Right ventricle myocardium inferior (tissue), 1 donor: ENCODE measurements around the gene KRT86. TPM values are rescaled to one million over a fixed set of nuclear protein-coding genes. Genes with fewer than 3 reads are reported as not detected.
"Not testable (repeated sequence)": the region's sequence is repeated elsewhere in the genome, so short reads cannot be mapped to it uniquely, and the experiment has no call there.

ENCODE experiments used
- ATAC-seq: fragments of 200-7000 bp; cut with Tn5 transposase; one replicate; pipeline ENCODE4 v1.9.1; 2020; ENCODE audit warnings: mild to moderate bottlenecking, moderate library complexity
- DNase-seq: peaks from one replicate; pipeline ENCODE4 v3.0.0; 2021; ENCODE audit errors: missing footprints
- intact Hi-C: fragments of 100-400 bp; cut with DNase I; formaldehyde crosslinking; loops from one replicate; pipeline ENCODE4 v1.11.0; 2022
- total RNA-seq: library from RNA; stranded (reverse); fragmentation: NEBNext Ultra II Directional; extraction: Animal tissue kit (Norgen Biotek cat#: 25700); gene quantifications from one replicate; pipeline ENCODE4 v1.2.1, GENCODE V29; 2021
- donor health status: DM: no; HTN: yes; CAD: no; lungs with severe emphysema.

KRT86 gene
- total RNA-seq, 1 donor from 2014 or later, result not detected

DNA sequence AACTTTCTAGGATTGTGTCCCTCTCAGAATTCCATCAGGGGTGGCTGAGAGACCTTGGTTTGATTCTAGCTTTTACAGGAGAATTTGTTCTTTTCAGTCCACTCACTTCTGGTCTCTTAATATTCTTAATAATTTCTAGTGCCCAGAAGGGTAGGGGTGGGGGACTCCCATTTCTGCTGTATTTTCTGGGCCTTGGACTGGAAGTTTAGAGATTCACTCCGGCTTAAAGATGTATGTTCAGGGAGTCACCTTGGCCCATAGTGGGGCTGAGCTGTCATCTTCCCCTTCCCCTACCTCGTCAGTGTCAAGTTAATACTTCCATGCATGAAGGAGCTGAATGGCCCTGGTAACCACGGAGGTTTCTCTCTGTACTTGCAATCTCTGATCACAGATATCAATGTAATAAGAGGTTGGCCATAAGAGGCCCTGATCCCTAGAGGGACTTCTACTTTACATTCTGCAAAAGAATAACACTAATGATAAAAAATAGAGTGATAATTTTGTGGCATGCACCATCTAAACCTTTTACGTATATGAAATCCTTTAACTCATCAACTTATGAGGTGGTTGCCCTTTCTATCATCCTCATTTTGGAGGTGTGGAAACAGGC, 10.2 kb downstream of the KRT86 start:
- intact Hi-C loops, result no loop called here
- peak; percentile 17 for DNase-seq
- ATAC-seq, result no peak

DNA sequence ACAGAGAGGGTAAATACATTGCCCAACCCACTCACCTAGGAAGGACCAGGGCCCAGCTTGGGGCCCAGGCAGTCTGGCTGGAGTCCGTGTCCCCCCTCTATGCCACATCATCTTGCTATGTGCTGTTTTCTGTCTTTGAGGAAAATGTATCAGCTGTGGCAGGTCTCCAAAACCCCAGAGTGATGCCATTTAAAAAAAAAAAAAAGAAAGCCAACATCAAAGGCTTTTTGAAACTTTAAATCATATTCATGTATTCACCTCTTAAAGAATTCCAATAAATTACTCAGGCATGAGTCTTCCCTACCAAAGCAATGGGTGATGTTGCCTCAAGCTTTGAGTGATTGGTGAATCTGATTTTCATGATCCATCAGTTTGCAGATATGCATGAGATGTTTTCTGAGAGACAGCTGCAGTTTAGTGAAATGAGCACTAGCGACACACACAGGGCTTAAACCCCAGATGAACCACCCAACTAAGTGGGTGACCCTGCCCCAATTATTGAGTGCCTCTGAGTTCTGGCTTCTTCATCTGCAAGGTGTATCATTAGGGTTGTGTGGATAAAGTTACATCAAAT, 10.8 kb downstream of the KRT86 start:
- intact Hi-C loops, result no loop called here
- no peak for DNase-seq
- ATAC-seq, result no peak

DNA sequence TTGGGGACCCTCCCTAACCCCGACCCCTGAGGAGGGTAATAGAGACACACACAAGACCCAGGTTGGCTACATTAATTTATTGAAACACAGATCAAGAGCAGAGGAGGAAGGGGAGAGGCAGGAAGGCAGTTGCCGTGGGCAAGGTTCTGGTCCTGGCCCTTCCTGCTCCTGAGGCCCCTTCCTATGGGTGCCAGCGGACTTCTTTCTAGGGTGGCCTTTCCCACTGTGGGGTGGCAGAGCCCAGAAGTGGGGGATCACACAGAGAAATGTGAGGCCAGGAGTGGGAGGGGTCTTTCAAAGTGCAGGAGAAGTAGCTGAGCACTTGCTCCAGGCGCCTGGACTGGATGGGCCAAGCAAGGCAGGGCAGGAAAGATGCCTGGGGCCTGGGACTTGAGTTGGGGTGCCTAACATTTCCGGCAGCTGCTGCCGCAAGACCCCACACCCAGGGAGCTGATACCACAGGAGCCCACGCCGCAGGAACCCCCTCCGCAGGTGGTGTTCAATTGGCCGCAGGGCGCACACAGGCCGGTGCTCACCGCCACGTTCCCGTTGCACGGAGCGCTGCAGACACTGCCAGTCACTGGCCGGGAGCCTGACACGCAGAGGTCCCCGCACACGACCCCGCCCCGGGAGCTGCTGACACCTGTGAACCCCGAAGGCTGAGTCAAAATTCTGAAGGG, 11.5 kb downstream of the KRT86 start:
- ATAC-seq, result no peak
- intact Hi-C loops, result no loop called here
- DNase-seq, result peak; percentile 64

DNA sequence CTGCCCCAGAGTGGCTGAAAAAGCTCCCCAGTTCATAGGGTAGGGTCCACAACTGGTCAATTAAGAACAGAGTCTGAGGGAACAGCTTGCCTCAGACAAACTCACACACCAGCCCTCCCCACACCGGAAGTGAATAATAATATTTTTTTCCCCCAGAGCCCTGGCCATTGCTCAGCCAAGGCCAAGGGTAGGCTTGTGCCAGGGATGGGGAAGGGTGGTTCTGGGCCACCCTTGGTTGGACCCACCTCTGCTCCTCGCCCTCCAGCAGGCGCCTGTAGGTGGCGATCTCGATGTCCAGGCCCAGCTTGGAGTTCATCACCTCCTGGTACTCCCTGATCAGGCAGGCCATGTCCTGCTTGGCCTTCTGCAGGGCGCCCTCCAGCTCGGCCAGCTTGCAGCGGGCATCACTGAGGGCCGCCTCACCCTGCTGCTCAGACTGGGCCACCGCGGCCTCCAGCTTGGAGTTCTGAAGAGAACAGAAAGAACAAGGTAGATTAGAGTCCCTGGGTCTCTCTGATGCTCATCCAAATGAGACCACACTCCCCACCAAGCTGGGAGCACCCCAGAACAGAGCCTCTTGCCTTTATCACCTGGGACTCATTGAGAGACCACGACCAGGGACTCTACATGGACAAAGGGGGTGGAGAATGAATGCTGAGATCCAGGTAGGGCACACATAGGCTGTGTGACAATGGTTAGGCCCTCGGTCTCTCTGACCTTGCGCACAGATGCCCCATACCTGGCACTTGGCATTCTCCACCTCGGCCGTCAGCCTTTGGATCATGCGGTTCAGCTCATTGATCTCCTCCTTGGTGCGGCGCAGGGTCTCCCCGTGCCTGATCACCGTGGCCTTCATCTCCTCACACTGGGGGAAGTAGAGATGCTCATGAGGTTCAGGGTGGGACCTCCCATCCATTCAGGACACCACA, 12.7 kb downstream of the KRT86 start:
- ATAC-seq, intact Hi-C loops: not testable (repeated sequence)
- peak; percentile 50 for DNase-seq

DNA sequence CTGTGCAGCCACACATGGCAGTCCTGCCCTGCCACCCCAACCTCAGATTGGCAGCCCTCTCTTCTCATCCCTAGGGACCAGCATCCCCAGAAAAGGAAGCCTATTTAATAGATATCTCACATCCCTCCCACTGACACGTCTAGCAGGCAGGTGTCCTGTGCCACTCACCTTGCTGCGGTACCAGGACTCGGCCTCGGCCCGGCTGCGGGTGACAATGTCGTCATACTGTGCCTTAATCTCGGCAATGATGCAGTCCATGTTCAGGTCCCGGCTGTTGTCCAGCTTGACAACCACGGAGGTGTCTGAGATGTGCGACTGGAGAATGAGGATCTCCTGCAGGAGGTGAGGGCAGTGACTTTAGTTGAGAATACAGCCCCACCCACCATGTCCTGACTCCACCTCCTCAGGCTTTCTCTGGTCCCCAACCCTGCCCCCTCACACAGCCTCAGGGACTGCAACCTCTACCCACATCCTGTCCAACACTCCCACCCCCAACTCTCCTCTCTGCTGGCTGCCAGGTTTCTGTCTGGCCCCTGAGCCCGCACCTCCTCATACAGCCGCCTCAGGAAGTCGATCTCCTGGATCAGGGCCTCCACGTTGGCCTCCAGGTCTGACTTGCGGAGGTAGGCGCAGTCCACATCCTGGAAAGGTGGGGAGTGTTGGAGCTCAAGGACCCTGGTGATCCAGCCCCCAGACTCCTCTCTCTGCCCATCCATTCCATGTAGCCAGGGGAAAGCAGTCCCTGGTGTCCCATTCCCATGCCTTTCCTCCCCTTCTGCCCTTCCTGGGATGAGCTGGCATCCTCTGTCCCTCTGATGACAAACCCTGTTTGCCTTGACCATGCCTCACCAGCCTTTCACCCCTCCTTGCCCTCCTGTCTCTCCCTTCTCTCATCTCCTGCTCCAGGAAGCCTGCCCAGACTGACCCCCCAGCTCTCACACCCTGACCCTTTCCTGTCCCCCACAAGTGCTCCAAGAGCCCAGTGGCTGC, 13.7 kb downstream of the KRT86 start:
- intact Hi-C loops, DNase-seq, ATAC-seq: not testable (repeated sequence)

DNA sequence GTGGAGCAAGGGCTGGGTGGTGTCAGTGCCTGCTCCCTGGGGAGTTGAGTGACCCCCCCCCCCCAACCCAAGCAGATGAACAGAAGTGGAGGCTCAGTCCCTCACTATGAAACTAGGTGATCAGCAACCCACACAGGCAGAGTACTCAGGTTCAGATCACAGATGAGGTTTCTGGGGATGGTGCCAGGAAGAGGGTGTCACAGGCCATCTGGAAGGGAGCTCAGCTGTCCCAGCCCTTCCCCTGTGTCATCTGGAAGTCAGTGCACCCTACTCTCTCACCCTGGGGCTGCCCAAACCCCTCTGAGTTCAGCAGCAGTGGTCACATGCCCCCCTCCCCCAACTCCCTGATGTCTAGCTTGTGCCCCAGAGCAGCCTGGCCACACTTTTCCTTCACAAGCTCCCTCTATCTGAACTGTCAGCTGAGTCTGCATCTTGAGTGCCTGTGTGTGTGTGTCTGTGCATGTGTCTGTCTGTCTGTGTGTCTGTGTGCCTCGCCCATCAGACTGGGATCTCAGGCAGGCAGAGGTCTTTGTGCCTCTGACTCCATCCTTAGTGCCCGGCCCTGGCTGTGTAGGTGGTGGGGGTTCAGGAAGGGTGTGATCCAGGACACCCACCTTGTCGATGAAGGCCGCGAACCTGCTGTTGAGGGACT, 16.2 kb downstream of the KRT86 start:
- ATAC-seq, intact Hi-C loops, DNase-seq: not testable (repeated sequence)

DNA sequence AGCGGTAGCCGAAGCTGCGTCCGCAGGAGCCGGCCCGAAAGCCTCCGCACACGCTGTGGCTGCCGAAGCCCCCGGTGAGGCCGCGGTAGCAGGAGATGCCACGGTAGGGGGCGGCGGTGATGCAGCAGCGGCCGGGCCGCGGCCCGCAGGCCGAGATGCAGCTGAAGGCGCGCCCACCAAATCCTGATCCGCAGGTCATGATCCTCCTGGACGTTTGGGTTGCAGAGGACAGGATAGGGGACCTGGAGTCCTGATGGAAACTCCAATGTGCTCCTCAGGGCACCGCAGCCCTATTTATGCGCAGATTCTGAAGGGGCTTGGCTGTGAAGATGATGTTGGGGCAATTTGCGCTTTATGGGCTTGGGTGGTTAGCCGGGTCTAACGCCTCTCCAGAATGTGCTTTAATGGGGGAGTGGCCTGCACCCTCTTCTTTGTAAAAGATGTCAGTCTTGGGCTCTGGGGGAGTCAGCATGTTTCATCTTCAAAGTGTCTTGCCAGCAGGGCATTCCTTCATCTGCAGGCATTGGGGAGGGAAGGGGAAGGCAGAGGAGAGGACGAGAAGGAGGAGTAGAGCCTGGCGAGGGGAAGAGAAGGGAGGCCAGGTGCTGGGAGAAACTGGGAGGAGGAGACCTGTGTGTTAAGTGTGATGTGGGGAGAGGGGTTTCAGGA, 17.0 kb downstream of the KRT86 start, which contains the start of gene KRT81:
TSS of gene KRT81 (minus strand) at position 268 of the 669 bp plus-strand sequence. CDS start at position 199, 69 bp downstream.
- DNase-seq, result peak; percentile 18
- no peak for ATAC-seq

DNA sequence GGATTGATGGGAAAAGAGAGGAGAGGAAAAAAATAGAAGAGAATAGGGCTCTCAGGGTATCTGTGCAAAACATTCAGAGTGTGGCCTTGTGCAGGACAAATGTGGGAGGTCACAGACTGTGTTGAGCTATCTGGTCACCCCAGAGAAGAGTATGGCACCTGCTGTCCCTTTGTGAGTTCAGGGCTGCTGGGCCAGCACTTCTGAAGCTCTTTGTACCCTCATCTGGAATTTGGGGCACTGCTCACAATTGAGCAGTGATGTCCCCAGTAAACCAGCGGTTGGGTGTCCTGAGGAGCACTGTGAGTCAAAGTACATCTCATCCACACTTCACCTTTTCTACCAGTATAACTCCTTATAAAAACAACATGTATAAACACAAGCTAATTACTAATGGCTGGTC, 19.5 kb downstream of the KRT86 start:
- intact Hi-C loops, result no loop called here
- no peak for ATAC-seq
- no peak for DNase-seq

More for the DNA sequence above, 17.0 kb downstream of the KRT86 start, which contains the start of gene KRT81:
- intact Hi-C loops, result no loop called here

DNA sequence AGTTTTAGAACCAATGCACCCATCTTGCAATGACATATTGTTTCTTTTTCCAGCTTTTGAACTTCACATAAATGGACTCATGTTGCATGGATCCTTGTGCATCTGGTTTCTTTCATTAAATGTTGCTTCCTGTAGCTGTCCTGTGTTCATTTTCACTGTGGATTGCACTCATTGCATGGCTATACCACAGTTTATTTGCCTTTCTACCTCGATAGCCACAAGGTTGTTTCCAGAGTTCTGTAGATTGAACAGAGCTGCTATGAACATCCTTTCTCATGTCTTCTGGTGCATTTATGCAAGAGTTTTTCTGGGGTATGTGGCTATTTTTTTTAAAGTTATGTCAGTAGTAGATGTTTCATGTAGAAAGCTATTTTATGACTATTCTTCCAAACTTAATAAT, 20.4 kb downstream of the KRT86 start:
- DNase-seq (no peak), ATAC-seq (no peak)
- intact Hi-C loops, result no loop called here

DNA sequence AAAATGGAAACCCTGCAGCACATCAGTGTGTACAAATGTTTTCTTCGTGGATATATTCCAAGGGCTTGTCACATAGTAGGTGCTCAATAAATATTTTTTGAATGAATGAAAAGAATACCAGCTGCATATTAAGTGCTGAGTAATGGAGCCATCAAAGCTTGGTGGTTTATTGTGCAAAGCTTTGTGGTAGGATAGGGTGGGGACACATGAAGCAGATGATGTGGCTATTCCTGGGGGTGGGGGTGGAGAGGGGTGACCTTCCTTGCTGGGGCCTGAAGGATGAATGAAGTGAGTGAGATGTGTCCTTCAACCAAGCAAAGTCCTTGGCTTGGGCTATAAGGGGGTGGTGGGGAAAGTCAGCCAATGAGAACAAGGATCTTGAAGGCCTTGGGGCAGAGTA, 21.2 kb downstream of the KRT86 start:
- ATAC-seq, result no peak
- intact Hi-C loops, result no loop called here

DNA sequence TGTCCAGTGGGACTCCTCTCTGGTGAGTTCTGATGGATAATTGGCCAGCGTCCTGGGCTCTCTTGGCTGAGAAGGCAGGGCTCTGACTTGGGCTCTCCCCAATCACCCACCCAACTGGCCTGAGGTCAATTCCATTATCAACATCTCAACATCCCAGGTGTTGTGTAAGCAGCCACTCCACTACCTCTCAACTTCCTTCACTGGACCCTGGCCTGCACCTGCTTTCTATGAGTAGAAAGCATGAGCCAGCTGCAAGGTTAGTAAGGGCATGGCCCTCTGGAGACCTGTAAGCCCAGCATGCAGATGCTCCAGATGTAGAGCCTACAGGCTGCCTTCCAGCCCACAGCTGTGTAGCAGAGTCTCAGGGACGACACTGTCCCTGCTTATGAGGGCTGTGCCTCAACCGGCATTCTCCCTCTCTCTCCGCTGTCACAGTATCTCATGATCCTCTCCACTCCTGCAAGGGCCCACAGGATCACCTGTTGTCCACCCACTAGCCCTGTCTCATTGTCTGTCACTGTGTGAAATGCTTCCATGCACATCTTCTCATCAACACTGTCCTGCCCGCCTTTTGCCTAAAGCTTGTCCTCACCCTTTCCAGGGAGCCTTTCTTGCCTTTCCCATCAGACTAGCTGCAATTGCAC, 22.2 kb downstream of the KRT86 start:
- DNase-seq (peak; percentile 4), ATAC-seq (no peak)
- intact Hi-C loops, result no loop called here

More for the DNA sequence above, 21.2 kb downstream of the KRT86 start:
- no peak for DNase-seq

DNA sequence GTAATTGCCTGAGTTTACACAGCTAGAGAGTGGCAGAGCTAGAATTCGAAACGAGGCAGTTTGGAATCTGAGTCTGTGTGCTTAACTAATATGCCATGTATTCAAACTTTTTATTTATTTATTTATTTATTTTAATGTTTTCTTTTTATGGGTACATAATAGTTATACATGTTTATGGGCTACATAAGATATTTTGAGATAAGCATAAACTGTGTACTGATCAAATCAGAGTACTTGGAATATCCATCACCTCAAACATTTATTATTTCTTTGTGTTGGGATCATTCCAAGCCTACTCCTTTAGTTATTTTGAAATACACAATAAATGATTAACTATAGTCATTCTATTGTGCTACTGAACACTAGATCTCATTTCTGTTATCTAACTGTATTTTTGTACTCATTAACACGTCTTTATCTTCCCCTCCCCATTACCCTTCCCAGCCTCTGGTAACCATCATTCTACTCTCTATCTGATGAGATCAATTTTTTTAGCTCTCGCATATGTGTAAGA, 24.3 kb downstream of the KRT86 start:
- intact Hi-C loops, result no loop called here
- ATAC-seq (no peak), DNase-seq (no peak)

DNA sequence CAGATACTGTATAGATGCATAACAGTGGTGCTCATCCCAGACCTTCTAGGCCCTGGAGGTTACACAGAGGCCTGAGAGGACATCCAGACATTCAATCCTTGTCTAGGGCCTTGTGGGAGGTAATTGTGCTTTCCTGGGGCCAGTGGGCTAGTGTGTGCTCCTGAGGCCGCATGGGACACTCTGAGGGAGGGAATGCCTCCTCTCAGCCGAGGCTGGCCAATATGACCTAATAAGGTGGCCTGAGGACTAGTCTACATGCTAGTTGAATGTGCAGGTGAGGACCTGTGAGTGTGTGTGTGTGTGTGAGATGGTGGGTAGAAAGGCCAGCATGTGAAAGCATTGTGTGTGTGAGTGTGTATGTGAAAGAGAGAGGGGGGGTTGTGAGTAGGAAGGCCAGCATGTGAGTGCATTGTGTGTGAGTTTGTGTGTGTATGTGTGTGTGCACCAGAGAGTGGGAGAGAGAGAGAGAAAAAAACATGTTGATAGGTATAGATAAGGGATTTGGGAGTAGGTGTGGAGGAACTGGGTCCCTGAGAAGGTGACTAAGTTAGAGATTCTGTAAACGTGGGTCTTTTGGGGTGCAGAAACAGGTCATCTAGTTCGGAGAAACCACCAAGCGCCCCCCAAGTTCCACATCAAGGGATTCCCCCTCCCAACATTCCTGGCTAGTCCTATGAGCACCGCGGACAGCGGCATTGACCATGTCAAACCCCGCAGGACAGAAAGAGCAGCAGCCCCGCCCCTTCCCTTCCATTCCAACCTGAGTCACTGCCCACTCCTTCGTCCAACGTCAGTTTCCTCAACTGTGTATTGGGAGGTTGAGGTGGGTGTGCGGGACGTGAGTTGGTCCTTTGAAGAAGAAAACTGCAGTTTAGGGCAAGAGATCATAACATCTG, 26.6 kb downstream of the KRT86 start:
- ATAC-seq (no peak), DNase-seq (peak; percentile 11)
- intact Hi-C loops, result no loop called here

DNA sequence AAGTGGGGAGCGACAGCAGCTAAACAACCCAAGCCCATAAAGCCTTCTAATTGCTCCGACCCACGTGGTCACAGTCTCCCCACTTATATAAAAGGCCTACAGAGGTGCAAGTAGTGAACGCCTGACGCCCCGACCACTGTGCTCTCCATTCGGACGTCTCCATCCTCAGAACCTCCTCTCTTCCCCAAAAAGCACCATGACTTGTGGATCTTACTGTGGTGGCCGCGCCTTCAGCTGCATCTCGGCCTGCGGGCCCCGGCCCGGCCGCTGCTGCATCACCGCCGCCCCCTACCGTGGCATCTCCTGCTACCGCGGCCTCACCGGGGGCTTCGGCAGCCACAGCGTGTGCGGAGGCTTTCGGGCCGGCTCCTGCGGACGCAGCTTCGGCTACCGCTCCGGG, 27.3 kb downstream of the KRT86 start:
- DNase-seq, result peak; percentile 6
- ATAC-seq, intact Hi-C loops: not testable (repeated sequence)

DNA sequence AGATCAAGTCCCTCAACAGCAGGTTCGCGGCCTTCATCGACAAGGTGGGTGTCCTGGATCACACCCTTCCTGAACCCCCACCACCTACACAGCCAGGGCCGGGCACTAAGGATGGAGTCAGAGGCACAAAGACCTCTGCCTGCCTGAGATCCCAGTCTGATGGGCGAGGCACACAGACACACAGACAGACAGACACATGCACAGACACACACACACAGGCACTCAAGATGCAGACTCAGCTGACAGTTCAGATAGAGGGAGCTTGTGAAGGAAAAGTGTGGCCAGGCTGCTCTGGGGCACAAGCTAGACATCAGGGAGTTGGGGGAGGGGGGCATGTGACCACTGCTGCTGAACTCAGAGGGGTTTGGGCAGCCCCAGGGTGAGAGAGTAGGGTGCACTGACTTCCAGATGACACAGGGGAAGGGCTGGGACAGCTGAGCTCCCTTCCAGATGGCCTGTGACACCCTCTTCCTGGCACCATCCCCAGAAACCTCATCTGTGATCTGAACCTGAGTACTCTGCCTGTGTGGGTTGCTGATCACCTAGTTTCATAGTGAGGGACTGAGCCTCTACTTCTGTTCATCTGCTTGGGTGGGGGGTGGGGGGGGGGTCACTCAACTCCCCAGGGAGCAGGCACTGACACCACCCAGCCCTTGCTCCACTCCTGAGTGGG, 27.9 kb downstream of the KRT86 start:
- ATAC-seq, intact Hi-C loops, DNase-seq: not testable (repeated sequence)
